A549 treated with RU486 at 1 μM for 4 hours (cell line): Measurements from ENCODE around the gene TMTC2. TPM values are rescaled to one million over a fixed set of nuclear protein-coding genes. Genes with fewer than 3 reads are reported as not detected.

Source experiments
- total RNA-seq: library from RNA; stranded (reverse); fragments of 200-300 nt; extraction: Qiagen RNA extraction; gene quantifications from 5 replicates; pipeline ENCODE4 v1.2.3, GENCODE V29; 2022; ENCODE audit warnings: low read depth

Gene TMTC2
- total RNA-seq, result 0.77 to 1.2 TPM (median 0.83 TPM) in 5 replicates

GRCh38 chr12:82686168-82687020, at the start of gene TMTC2:
Gene TMTC2 (plus strand): TSS chr12:82686906.

